ENCODE data around the gene EPS15.

- TF ChIP-seq RFX5 (IDR thresholded peaks at IDR 0.05; ENCODE audit: low read length) (no peak), EZH2phosphoT487 (IDR thresholded peaks at IDR 0.05; ENCODE audit: borderline replicate concordance, low read depth) (no peak), CTCF (IDR thresholded peaks at IDR 0.05) (no peak), TAF1 (IDR thresholded peaks at IDR 0.05; ENCODE audit: borderline replicate concordance, low read depth, low read length) (no peak), USF2 (IDR thresholded peaks at IDR 0.05; ENCODE audit: borderline replicate concordance, low read depth, low read length) (no peak), NRF1 (IDR thresholded peaks at IDR 0.05; ENCODE audit: low read depth, low read length) (no peak), NFIC (IDR thresholded peaks at IDR 0.05; ENCODE audit: borderline replicate concordance) (no peak)
Measured at GRCh38 chr1:51365774-51366173, 153.3 kb downstream of the EPS15 start.

Data from SK-N-SH (cell line).